HepG2 (cell line): Measurements from ENCODE around the gene ACTR3. TPM values are rescaled to one million over a fixed set of nuclear protein-coding genes. Genes with fewer than 3 reads are reported as not detected.

Experiments
- BORCS8-MEF2B ChIP-seq: sonication (generic); formaldehyde crosslinking; IDR thresholded peaks from 2 replicates; pipeline ENCODE4 v1.8.0; 2022; ENCODE audit warnings: mild to moderate bottlenecking, missing genetic modification reagents
- CBFB ChIP-seq: sonication (generic); formaldehyde crosslinking; IDR thresholded peaks from 2 replicates; pipeline ENCODE4 v1.4.0; 2020; ENCODE audit warnings: missing genetic modification reagents
- CREM ChIP-seq, 2 experiments: sonication (generic) in 1 of 2; formaldehyde crosslinking in 1 of 2; IDR thresholded peaks; 2 replicates each; pipeline versions ENCODE4 v1.4.0 to v1.6.1; 2016 to 2020; ENCODE audit warnings: antibody characterized with exemption in 1 of 2, mild to moderate bottlenecking in 1 of 2, missing genetic modification reagents in 1 of 2
- FOXA3 ChIP-seq: IDR thresholded peaks from 2 replicates; pipeline ENCODE4 v1.6.1; 2016; ENCODE audit warnings: missing genetic modification reagents, missing compliant biosample characterization
- FOXC1 ChIP-seq: sonication (generic); formaldehyde crosslinking; IDR thresholded peaks from 2 replicates; pipeline ENCODE4 v1.8.0; 2022; ENCODE audit warnings: mild to moderate bottlenecking, missing genetic modification reagents, borderline replicate concordance
- GATAD2A ChIP-seq: IDR thresholded peaks from 2 replicates; pipeline ENCODE4 v1.6.1; 2016
- HDAC2 ChIP-seq: sonication (generic); formaldehyde crosslinking; IDR thresholded peaks from 2 replicates; pipeline ENCODE4 v1.4.0; 2020; ENCODE audit warnings: missing genetic modification reagents
- HOMEZ ChIP-seq: IDR thresholded peaks from 2 replicates; pipeline ENCODE4 v1.6.1; 2016; ENCODE audit warnings: low read depth
- IKZF5 ChIP-seq: IDR thresholded peaks from 2 replicates; pipeline ENCODE4 v1.6.1; 2018; ENCODE audit warnings: missing genetic modification reagents, mild to moderate bottlenecking, missing compliant biosample characterization
- MATR3 ChIP-seq: sonication (generic); formaldehyde crosslinking; IDR thresholded peaks from 2 replicates; pipeline ENCODE4 v1.4.0; 2020; ENCODE audit warnings: missing genetic modification reagents
- NCOA2 ChIP-seq: sonication (generic); formaldehyde crosslinking; IDR thresholded peaks from 2 replicates; pipeline ENCODE4 v1.8.0; 2022; ENCODE audit warnings: inconsistent platforms
- PTBP1 ChIP-seq: fragments of 200-400 bp; formaldehyde crosslinking; IDR thresholded peaks from 2 replicates; pipeline ENCODE4 v1.6.1; 2018; ENCODE audit warnings: low read length, low read depth; ENCODE audit not compliant: poor library complexity, severe bottlenecking
- RBFOX2 ChIP-seq: fragments of 200-400 bp; formaldehyde crosslinking; IDR thresholded peaks from 2 replicates; pipeline ENCODE4 v1.6.1; 2017; ENCODE audit warnings: low read depth, mild to moderate bottlenecking, low read length
- SP5 ChIP-seq: IDR thresholded peaks from 2 replicates; pipeline ENCODE4 v1.6.1; 2016; ENCODE audit warnings: low read depth, borderline replicate concordance
- TGIF2 ChIP-seq: IDR thresholded peaks from 2 replicates; pipeline ENCODE4 v1.6.1; 2016; ENCODE audit warnings: control low read depth, missing compliant biosample characterization
- TSC22D2 ChIP-seq: sonication (generic); formaldehyde crosslinking; IDR thresholded peaks from 2 replicates; pipeline ENCODE4 v1.5.1; 2020; ENCODE audit warnings: missing genetic modification reagents, mild to moderate bottlenecking, borderline replicate concordance
- ZMYM4 ChIP-seq: sonication (generic); formaldehyde crosslinking; IDR thresholded peaks from 2 replicates; pipeline ENCODE4 v1.8.1; 2023; ENCODE audit warnings: mild to moderate bottlenecking, missing genetic modification reagents
- ZNF281 ChIP-seq: sonication (generic); formaldehyde crosslinking; IDR thresholded peaks from 2 replicates; pipeline ENCODE4 v1.4.0; 2020; ENCODE audit warnings: missing genetic modification reagents, borderline replicate concordance
- ZNF326 ChIP-seq: sonication (generic); formaldehyde crosslinking; IDR thresholded peaks from 2 replicates; pipeline ENCODE4 v1.4.0; 2020; ENCODE audit warnings: missing genetic modification reagents, borderline replicate concordance
- ZNF333 ChIP-seq: sonication (generic); formaldehyde crosslinking; IDR thresholded peaks from 2 replicates; pipeline ENCODE4 v1.4.0; 2020; ENCODE audit warnings: mild to moderate bottlenecking, missing genetic modification reagents, borderline replicate concordance
- ZNF547 ChIP-seq: sonication (generic); formaldehyde crosslinking; IDR thresholded peaks from 2 replicates; pipeline ENCODE4 v1.5.1; 2020; ENCODE audit warnings: mild to moderate bottlenecking, missing genetic modification reagents
- ZNF788 ChIP-seq: sonication (generic); formaldehyde crosslinking; IDR thresholded peaks from 2 replicates; pipeline ENCODE4 v1.5.0; 2020; ENCODE audit warnings: mild to moderate bottlenecking, missing genetic modification reagents, borderline replicate concordance
- polyA plus RNA-seq, 8 experiments: library from polyadenylated mRNA; depleted of rRNA in 3 of 8; stranded (reverse) in 7 of 8; unstranded in 1 of 8; fragments of >200 nt; fragmentation: Illumina TruSeq in 4 of 8; extraction: Trizol in 4 of 8; gene quantifications; 2 replicates each; pipeline versions ENCODE4 v1.2.1 to v1.2.3, GENCODE V29; 2011 to 2016; ENCODE audit warnings: low read depth in 4 of 8, missing spikeins in 1 of 8, mixed read lengths in 1 of 8; ENCODE audit not compliant: insufficient read depth in 1 of 8
- total RNA-seq, 5 experiments: library from RNA; depleted of rRNA; stranded (reverse); fragments of >200 nt; fragmentation: Illumina TruSeq; extraction: Trizol; gene quantifications; 2 replicates each; pipeline ENCODE4 v1.2.3, GENCODE V29; 2016; ENCODE audit warnings: low read depth in 1 of 5
- TF ChIP-seq, protein P1 (sequence below): sonication (generic); formaldehyde crosslinking; IDR thresholded peaks from 2 replicates; pipeline ENCODE4 v1.5.0; 2020; ENCODE audit warnings: missing genetic modification reagents, mild to moderate bottlenecking, borderline replicate concordance

The ACTR3 gene
- total and polyA plus RNA-seq, 2 of the 13 experiments (the other 11 are each of a cell fraction or from before 2014, with no cell fraction given): 123 to 225 TPM

GRCh38 chr2:113894156-113894743, 4.4 kb downstream of the ACTR3 start (continued):
- TF ChIP-seq ZNF281 (CRISPR knock-in tag) (no peak), HOMEZ (CRISPR knock-in tag) (peak; percentile 69; the same call in 1 of the 2 replicates), TSC22D2 (CRISPR knock-in tag) (no peak), BORCS8-MEF2B (no peak), CBFB (CRISPR knock-in tag) (peak; percentile 83; the same call in 1 of the 2 replicates), PTBP1 (no peak), CREM (IDR thresholded peaks at IDR 0.05) (peak; percentile 53; the same call in 1 of the 2 replicates), CREM (CRISPR knock-in tag; IDR thresholded peaks at IDR 0.05) (no peak), HDAC2 (CRISPR knock-in tag) (peak; percentile 51; the same call in 1 of the 2 replicates), TGIF2 (CRISPR knock-in tag) (0 out of 2 replicates have a peak, but pooled peaks have one; percentile 46), ZNF333 (CRISPR knock-in tag) (no peak), ZMYM4 (CRISPR knock-in tag) (peak; percentile 78), RBFOX2 (no peak), FOXA3 (peak; percentile 88), NCOA2 (CRISPR knock-in tag) (peak; percentile 64; the same call in 1 of the 2 replicates), ZNF547 (CRISPR knock-in tag) (no peak), FOXC1 (CRISPR knock-in tag) (no peak), MATR3 (CRISPR knock-in tag) (no peak), ZNF326 (CRISPR knock-in tag) (no peak), ZNF788 (CRISPR knock-in tag) (no peak), IKZF5 (CRISPR knock-in tag) (peak; percentile 65; the same call in 1 of the 2 replicates), SP5 (peak; percentile 67; the same call in 1 of the 2 replicates), GATAD2A (CRISPR knock-in tag) (peak; percentile 89)
- TF ChIP-seq, protein P1, sequence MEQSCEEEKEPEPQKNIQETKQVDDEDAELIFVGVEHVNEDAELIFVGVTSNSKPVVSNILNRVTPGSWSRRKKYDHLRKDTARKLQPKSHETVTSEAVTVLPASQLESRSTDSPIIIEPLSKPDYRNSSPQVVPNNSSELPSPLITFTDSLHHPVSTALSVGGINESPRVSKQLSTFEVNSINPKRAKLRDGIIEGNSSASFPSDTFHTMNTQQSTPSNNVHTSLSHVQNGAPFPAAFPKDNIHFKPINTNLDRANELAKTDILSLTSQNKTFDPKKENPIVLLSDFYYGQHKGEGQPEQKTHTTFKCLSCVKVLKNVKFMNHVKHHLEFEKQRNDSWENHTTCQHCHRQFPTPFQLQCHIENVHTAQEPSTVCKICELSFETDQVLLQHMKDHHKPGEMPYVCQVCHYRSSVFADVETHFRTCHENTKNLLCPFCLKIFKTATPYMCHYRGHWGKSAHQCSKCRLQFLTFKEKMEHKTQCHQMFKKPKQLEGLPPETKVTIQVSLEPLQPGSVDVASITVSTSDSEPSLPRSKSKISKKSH (CRISPR knock-in tag): no peak
